HG03039 (cell line): ENCODE measurements around the gene RNASE13.
"Not testable (repeated sequence)": the region's sequence is repeated elsewhere in the genome, so short reads cannot be mapped to it uniquely, and the experiment has no call there.

Experiments
- ATAC-seq: cut with Tn5 transposase; IDR thresholded peaks from one replicate; pipeline ENCODE4 v1.9.1; 2021; ENCODE audit warnings: mild to moderate bottlenecking, moderate library complexity; ENCODE audit not compliant: unreplicated experiment

RNASE13 gene

DNA sequence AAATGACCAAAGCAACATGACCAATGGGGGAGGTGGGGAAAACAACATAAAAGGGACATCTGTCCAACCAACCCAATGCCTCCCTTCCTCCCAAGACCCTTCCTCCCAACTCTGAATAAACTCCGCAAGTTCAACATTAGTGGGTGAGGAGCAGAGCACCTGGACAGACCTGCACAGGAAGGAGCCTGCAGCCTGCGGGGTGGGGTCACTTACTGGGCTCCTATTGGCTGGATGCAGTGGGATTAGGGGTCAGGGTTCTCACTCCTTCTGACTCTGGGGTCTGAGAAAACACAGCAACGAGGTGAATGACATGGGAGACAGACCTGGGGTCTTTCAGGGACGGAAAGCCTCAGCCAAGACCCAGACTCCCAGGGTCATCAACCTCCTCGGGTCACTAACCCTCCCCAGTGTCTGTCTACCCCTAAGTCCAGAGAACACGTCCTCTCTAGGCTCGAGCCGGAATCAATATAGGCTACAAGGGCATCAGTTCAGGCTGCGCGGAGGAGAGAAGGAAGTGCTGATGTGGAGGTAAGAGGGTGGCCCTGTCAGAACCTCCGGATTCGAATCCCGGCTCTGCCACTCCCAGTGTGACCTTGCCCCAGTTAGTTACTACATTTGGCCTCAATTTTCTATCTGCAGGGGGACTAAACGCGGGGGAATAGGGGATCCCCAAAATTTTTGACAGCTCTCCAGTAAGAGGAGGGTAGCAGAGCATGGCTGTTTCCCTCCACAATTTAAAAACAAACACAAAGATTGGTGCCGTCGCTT lies 10.6 kb downstream of the RNASE13 start:
- ATAC-seq: no peak

DNA sequence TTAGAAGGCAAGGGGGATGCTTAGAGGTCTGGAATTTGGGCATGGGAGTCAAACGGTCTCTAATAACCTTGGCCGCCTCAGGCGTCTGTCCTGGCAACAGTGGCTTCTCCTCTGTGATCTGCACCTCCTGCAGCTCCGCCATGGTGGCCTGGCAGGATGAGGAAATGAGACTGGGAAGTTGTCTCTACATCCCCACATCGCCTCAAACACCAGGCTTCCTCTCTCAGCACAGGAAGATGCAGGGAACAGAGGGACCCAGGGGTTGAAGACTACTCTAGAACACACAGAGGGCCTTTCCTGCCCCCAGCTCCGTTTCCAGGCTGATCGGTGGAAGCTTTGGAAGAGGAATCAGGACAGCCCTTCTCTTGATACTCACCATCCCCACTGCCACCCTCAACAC lies 11.4 kb downstream of the RNASE13 start:
- ATAC-seq: no peak

DNA sequence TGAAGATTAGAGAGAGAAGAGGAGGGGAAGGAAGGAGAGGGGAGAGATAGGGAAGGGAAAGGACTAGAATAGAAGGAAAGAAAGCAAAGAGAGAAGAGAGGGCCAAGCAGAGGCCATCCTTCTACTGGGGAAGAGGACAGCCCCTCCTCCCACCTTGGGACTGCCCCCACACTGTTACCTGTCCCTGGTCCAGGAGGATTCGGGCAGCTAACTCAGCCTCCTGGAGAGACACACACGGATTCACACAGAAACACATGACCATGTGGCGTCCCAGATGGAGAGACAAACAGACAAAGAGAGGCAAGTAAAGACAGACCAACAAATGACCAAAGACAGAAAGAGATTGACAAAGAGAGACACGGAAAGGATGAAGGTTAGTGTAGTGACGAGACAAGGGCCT lies 11.9 kb downstream of the RNASE13 start:
- ATAC-seq: no peak

DNA sequence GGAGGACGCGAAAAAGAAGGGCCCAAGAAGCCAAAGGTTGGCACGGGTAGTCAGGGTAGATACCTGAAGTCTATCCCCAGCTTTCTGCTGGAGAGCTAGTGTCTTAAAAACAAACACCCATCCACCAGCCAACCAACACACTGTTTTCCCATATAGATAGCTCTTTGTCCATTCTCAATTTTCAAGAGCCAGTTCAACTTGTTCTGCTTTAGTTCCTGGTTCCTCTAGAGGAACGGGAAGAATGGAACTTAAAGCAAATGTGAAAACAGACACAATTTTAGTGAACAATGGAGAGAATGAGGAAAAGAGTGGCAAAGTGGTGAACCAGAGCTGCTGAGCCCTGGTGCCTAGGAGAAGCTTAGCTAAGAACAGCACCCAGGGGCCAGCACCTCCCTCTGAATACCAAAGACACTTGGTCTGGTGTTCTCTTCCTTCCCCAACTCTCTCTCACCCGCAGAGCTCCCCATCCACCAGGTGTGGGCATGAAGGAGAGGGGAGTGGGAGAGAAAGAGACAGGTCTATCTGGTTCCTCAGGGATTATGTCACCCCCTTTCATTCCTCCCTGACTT lies 13.5 kb downstream of the RNASE13 start:
- no peak for ATAC-seq

GRCh38 chr14:21019366-21019765 lies 15.2 kb downstream of the RNASE13 start:
- no peak for ATAC-seq

GRCh38 chr14:21018781-21019180 lies 15.8 kb downstream of the RNASE13 start:
- ATAC-seq: no peak

DNA sequence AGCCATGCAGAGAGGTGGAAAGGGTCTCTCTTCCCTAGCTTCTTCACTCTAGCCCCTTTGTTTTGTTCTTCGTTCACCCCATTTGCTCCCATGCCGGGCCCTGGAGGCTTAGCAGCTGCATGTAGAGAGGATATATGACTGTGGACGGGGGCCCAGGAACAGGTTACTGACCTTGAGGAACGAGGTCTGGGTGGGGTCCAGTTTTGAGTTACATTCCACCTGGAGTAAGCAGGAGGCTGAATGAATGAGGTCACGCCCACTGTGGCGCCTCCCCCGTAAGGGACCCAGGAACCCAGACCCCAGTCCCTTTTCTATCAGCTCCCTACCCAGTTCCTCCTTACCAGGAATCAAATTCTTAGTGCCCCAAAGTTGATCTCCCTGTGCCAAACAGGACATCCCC lies 16.3 kb downstream of the RNASE13 start:
- ATAC-seq: no peak

DNA sequence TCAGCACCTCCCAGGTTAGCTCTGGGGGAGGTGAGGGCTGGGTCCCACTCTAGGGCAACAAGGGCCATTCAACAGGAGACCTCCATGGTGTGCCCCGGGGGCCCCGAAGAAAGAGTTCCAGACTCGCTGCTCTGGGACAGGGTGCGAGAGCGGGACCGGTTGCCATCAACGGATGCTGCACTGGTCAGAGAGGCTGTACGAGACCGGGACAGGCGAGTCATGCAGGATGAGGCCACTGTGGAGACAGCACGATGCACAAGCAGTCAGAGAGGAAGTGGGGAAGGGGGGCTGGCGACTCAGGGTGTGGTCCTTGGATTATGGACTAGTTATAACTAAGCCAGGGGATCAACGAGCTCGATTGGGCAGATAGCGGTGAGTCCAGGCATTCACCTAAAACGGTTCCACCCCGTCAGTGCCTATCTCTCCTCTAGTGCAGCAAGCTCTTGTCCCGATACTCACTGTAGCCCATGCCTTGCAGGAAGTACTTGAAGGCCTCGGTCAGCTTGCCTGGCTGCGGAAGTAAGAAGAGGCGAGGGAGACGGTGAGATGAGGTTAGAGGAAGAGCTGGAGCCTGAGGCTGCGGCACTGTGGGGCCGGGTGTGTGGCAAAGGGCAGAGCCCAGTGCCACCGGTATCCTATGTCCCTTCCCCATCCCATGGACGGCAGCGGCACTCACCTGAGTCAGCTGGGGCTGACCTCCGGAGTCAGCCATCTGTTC lies 16.9 kb downstream of the RNASE13 start:
- ATAC-seq: no peak

DNA sequence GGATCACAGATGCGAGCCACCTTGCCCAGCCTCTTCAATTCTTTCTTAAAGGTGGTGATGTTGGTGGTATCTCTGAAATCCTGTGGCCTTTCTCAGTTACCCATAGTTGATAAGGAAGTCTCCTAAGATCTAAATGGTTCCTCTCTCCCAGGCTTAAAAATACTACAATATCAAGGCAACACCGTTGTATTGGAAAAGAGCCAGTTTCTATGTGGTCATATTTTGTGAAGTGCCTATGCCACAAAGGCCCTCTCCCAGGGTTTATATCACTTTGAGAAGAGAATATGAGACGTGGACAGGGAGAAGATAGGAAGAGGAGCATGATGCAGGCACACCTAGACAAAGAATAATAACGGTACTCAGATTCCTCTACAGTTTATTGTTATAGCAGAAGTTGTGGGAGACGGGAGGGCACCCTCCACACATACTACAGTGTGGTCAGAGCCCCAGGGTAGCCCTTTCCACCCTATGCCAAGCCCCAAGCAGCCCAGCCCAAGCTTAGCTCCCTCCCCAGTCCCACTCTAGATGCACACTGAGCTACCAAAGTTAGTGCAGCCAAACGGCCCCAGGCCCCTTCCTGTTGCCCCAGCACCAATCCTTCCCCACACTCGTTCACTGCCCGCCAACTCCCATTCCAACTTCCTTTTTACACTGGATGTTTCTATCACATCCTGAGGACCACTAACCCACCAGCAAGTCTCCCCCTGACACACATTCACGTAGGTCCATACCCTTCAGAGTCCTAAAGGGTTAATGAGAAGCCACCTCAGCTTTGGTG lies 18.0 kb downstream of the RNASE13 start:
- no peak for ATAC-seq

DNA sequence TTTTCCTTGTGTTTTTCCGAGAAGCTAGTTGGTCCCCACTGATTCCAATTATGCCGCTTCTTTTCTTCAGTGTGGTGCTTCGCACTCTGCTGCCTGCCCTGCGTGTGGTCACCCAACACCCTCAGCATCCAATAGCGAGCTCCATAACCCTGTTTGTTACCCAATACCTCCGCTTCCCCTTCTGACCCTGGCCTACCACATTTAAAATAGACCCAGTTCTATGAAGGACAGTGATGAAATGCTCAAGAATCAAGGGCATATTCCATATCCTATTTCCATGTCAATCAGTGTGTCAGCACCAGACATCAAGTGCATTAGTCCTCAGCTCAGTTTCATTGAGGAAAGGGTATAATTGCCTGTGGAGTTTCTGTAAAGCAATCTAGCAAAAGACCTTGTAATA lies 19.3 kb downstream of the RNASE13 start:
- ATAC-seq: no peak

DNA sequence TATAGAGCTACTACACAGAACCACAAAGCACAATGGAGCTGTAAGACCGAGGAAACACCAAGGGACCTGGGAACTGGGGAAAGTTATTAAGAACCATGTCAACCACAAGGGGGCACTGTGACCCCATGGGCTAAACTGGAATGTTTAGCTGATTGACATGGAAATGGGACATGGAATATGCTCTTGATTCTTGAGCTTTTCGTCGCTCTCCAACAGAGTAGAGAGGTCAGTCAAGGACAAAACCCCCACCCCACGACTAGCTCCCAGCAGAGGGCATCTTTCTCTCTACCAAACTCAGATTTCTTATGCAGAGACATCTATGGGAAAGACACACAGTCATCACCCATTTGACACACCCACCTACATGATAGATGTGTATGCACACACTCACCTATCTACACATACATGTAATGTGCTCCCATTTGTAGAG lies 19.8 kb downstream of the RNASE13 start:
- ATAC-seq: no peak

GRCh38 chr14:21011136-21011535 lies 23.5 kb downstream of the RNASE13 start:
- ATAC-seq: no peak

GRCh38 chr14:21009721-21010120 lies 24.9 kb downstream of the RNASE13 start:
- not testable (repeated sequence) for ATAC-seq

DNA sequence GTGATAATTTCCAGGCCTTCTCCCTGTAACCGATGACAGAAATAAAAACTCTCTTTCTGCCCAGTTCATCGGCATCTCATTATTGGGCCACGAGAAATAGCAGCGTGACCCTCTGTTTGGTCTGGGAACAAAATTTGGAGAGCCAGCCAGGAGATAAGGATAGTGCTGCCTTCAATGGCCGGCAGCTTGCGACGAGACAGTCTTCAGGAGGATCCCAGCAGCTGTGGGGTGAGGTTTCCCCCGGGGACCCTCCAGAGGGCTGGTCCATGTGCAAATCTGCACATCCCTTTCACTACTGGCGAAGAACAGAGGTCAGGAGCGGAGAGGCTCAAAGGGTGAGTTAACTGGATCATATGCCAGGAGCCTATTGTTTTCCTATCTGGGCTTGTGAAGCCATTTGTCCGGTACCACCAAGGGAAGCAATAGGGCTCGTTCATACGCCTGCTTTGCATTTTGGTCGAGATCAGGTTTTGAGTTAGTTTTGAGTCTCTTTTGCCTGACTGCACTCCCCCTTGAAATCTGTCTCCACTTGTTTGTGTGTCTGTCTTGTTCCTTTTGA lies 30.7 kb downstream of the RNASE13 start:
- no peak for ATAC-seq

DNA sequence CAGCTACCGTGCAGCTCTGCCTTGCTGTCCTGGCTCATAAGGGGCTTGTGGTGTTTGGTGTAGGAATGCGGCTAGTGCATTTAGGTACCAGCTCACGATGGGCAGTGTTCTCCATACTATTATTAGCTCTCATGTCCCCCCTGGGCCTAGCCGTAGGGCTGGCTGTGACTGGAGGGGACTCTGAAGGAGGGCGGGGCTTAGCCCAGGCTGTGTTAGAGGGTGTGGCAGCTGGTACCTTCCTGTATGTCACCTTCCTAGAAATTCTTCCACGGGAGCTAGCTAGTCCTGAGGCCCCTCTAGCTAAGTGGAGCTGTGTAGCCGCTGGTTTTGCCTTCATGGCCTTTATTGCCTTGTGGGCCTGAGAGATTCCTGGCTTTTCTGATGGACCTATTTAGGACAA lies 33.4 kb downstream of the RNASE13 start:
- ATAC-seq: no peak

- ATAC-seq: no peak
Measured at GRCh38 chr14:20999591-20999990, 35.0 kb downstream of the RNASE13 start.

GRCh38 chr14:20998674-20999366 lies 35.8 kb downstream of the RNASE13 start, which contains the start of gene SLC39A2:
SLC39A2 (plus strand) TSS chr14:20999293; CDS start chr14:20999447, 154 bp downstream.
- ATAC-seq: no peak

GRCh38 chr14:20998139-20998538 lies 36.5 kb downstream of the RNASE13 start:
- ATAC-seq: no peak

- no peak for ATAC-seq
Measured at GRCh38 chr14:20997564-20997963, 37.0 kb downstream of the RNASE13 start.

DNA sequence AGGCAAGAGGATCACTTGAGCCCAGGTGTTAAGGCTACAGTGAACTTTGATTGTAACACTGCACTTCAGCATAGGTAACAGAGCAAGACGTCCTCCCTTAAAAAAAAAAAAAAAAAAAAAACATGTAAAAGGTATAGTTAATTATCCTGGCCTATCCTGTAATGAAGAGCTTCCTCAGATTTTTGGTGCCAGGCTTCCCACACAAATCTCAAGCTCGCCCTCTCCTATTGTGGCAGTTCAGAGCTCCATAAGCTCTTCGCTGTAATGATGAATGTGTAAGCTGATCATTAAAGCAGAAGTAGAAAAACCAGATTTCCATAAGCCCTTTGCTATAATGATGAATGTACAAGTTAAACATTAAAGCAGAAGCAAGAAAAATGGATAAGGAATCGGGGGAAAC lies 37.5 kb downstream of the RNASE13 start:
- ATAC-seq: no peak
